DMS153 treated with DMSO at 0.1 percent for 48 hours (cell line): ENCODE data around the gene WNT3A.

Experiments
- DNase-seq: peaks from one replicate; lab custom pipeline; 2025; ENCODE audit not compliant: unreplicated experiment; lab: John Stamatoyannopoulos, UW

WNT3A gene

GRCh38 chr1:228070173-228070572 is 63.4 kb downstream of the WNT3A start:
- DNase-seq = no peak

- no peak for DNase-seq
These were observed 64.1 kb downstream of the WNT3A start for GRCh38 chr1:228070851-228071250.

GRCh38 chr1:228071839-228072657 is 65.2 kb downstream of the WNT3A start:
- no peak for DNase-seq

- no peak for DNase-seq
These were observed 65.9 kb downstream of the WNT3A start for GRCh38 chr1:228072658-228073043.

GRCh38 chr1:228073061-228073856 is 66.5 kb downstream of the WNT3A start:
- no peak for DNase-seq

- DNase-seq = no peak
These were observed 67.2 kb downstream of the WNT3A start for GRCh38 chr1:228073857-228074545.

GRCh38 chr1:228074954-228075730 is 68.3 kb downstream of the WNT3A start:
- no peak for DNase-seq

- no peak for DNase-seq
These were observed 69.0 kb downstream of the WNT3A start for GRCh38 chr1:228075801-228076271.

- DNase-seq = no peak
These were observed 70.1 kb downstream of the WNT3A start for GRCh38 chr1:228076796-228077430.

- no peak for DNase-seq
These were observed 71.0 kb downstream of the WNT3A start for GRCh38 chr1:228077565-228078330.

- DNase-seq = no peak
These were observed 72.2 kb downstream of the WNT3A start for GRCh38 chr1:228079013-228079412.

GRCh38 chr1:228079601-228080263 is 72.9 kb downstream of the WNT3A start:
- no peak for DNase-seq

- DNase-seq = no peak
These were observed 74.3 kb downstream of the WNT3A start for GRCh38 chr1:228081144-228081543.

GRCh38 chr1:228081578-228082213 is 74.9 kb downstream of the WNT3A start:
- no peak for DNase-seq

- peak; percentile 96 for DNase-seq
These were observed 75.6 kb downstream of the WNT3A start, which contains the start of gene ARF1 for GRCh38 chr1:228082214-228082917. Gene ARF1, plus strand, starts transcription at chr1:228082708. Its CDS starts 14,407 bp downstream, at chr1:228097115.

- DNase-seq = peak; percentile 9
These were observed 76.4 kb downstream of the WNT3A start for GRCh38 chr1:228082918-228083870.

- no peak for DNase-seq
These were observed 77.1 kb downstream of the WNT3A start for GRCh38 chr1:228083871-228084278.
